Sigmoid colon (tissue), 7 donors: ENCODE data around the gene NT5C3B. TPM values are rescaled to one million over a fixed set of nuclear protein-coding genes. Genes with fewer than 3 reads are reported as not detected.
"Not testable (repeated sequence)": the region's sequence is repeated elsewhere in the genome, so short reads cannot be mapped to it uniquely, and the experiment has no call there.

Experiments used
- DNase-seq: peaks from one replicate; pipeline ENCODE4 v3.0.0-alpha.2; 2019
- H3K27ac ChIP-seq, 4 donors: fragments of 200-600 bp; sonication (generic); one replicate each; pipeline ENCODE4 v1.5.1; 2016 to 2019; ENCODE audit warnings: mild to moderate bottlenecking in 1 of 4
- H3K27me3 ChIP-seq, 3 donors: fragments of 200-600 bp; sonication (generic); one replicate each; pipeline ENCODE4 v1.5.1; 2019; ENCODE audit warnings: mild to moderate bottlenecking in 1 of 3
- H3K36me3 ChIP-seq, 4 donors: fragments of 200-600 bp; sonication (generic); one replicate each; pipeline ENCODE4 v1.5.1; 2016 to 2019
- H3K4me1 ChIP-seq, 4 donors: fragments of 200-600 bp; sonication (generic); one replicate each; pipeline ENCODE4 v1.5.1; 2017 to 2019
- H3K4me3 ChIP-seq, 4 donors: fragments of 200-600 bp; sonication (generic); one replicate each; pipeline ENCODE4 v1.5.1; 2017 to 2019; ENCODE audit warnings: mild to moderate bottlenecking in 2 of 4, moderate library complexity in 1 of 4
- H3K9me3 ChIP-seq, 4 donors: fragments of 200-600 bp in 3 of 4; sonication (generic) in 3 of 4; one replicate each; pipeline versions ENCODE4 v1.5.1 to v1.6.1; 2013 to 2019
- EP300 ChIP-seq, 4 donors: sonication (generic); formaldehyde crosslinking; IDR thresholded peaks; one replicate each; pipeline ENCODE4 v1.6.1; 2017; ENCODE audit warnings: antibody characterized with exemption in 4 of 4
- POLR2A ChIP-seq, 2 donors: fragments of 450-650 bp; IDR thresholded peaks; one replicate each; pipeline ENCODE4 v1.6.1; 2016; ENCODE audit warnings: antibody characterized with exemption in 2 of 2, mild to moderate bottlenecking in 2 of 2, moderate library complexity in 2 of 2
- POLR2AphosphoS5 ChIP-seq, 4 donors: sonication (generic); formaldehyde crosslinking; IDR thresholded peaks; one replicate each; pipeline ENCODE4 v1.6.1; 2017; ENCODE audit warnings: antibody characterized with exemption in 4 of 4
- WGBS, 2 donors: extraction: QIAGEN DNeasy Blood & Tissue Kit; methylation state at CpG; one replicate each; pipeline ENCODE4 v1.1.7; 2013; 5-methylcytosine and 5-hydroxymethylcytosine counted together
- intact Hi-C: fragments of 100-400 bp; cut with DNase I; formaldehyde crosslinking; loops from one replicate; pipeline ENCODE4 v1.15.1; 2023
- polyA plus RNA-seq, 3 donors: library from polyadenylated mRNA; stranded (reverse); fragments of 200-250 nt; gene quantifications; one replicate each; pipeline ENCODE4 v1.2.3, GENCODE V29; 2013
- total RNA-seq, 4 donors: library from RNA; depleted of rRNA; stranded (reverse); fragments of >200 nt; gene quantifications; one replicate each; pipeline ENCODE4 v1.1.0, GENCODE V29; 2016
- TF ChIP-seq, protein P1 (sequence below), 4 experiments: fragments of 450-650 bp in 3 of 4; fragments of 200-600 bp in 1 of 4; IDR thresholded peaks; one replicate each; pipeline ENCODE4 v1.5.1; 2016 to 2019; ENCODE audit warnings: antibody characterized with exemption in 4 of 4, mild to moderate bottlenecking in 3 of 4, moderate library complexity in 2 of 4
- donor health status: healthy with polysubstance abuse.
- donor health status: Bipolar disorder and iron deficiency.
- donor health status: healthy.

NT5C3B gene
- total and polyA plus RNA-seq, 7 donors, result 19.4 to 104 (median 58.5) TPM

GRCh38 chr17:41837761-41838538 is 1.9 kb upstream of the NT5C3B start, which contains the start of gene KLHL10:
TSS of gene KLHL10 (plus strand) at chr17:41837825. CDS start at chr17:41837933, 108 bp downstream.
- Histone ChIP-seq H3K36me3 (peaks cover 0 to 9% (median 0%) of the 10 kb centered on the region in 4 donors), H3K27me3 (no peaks in the 10 kb centered on the region), H3K4me3 (peak within 1 kb of the TSS in 3 of 4 donors; percentile 68 to 97 (median 74)), H3K9me3 (no peaks in the 10 kb centered on the region), H3K4me1 (peaks cover 0 to 17% (median 15%) of the 10 kb centered on the region in 4 donors), H3K27ac (peak within 1 kb of the TSS in 3 of 4 donors; percentile 77 to 91 (median 85))
- intact Hi-C loops, result no loop called here
- 95 to 96% methylated on average over 15 of the region's 15 CpGs for WGBS, 2 donors
- DNase-seq, result no peak
- TF ChIP-seq POLR2A (IDR thresholded peaks at IDR 0.05), result no peak
- no peak for TF ChIP-seq POLR2AphosphoS5 (IDR thresholded peaks at IDR 0.05)
- TF ChIP-seq, protein P1, sequence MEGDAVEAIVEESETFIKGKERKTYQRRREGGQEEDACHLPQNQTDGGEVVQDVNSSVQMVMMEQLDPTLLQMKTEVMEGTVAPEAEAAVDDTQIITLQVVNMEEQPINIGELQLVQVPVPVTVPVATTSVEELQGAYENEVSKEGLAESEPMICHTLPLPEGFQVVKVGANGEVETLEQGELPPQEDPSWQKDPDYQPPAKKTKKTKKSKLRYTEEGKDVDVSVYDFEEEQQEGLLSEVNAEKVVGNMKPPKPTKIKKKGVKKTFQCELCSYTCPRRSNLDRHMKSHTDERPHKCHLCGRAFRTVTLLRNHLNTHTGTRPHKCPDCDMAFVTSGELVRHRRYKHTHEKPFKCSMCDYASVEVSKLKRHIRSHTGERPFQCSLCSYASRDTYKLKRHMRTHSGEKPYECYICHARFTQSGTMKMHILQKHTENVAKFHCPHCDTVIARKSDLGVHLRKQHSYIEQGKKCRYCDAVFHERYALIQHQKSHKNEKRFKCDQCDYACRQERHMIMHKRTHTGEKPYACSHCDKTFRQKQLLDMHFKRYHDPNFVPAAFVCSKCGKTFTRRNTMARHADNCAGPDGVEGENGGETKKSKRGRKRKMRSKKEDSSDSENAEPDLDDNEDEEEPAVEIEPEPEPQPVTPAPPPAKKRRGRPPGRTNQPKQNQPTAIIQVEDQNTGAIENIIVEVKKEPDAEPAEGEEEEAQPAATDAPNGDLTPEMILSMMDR (IDR thresholded peaks at IDR 0.05), result no peak
- TF ChIP-seq EP300 (IDR thresholded peaks at IDR 0.05), result no peak

- no peak for DNase-seq
- intact Hi-C loops, result no loop called here
- TF ChIP-seq POLR2AphosphoS5 (IDR thresholded peaks at IDR 0.05) (no peak), POLR2A (IDR thresholded peaks at IDR 0.05) (no peak), EP300 (IDR thresholded peaks at IDR 0.05) (no peak)
- TF ChIP-seq, protein P1 (IDR thresholded peaks at IDR 0.05), result no peak
These were observed 641 bp upstream of the NT5C3B start for GRCh38 chr17:41836550-41837196.

GRCh38 chr17:41835214-41835799 is 725 bp downstream of the NT5C3B start:
- TF ChIP-seq POLR2A (IDR thresholded peaks at IDR 0.05) (no peak), EP300 (IDR thresholded peaks at IDR 0.05) (no peak), POLR2AphosphoS5 (IDR thresholded peaks at IDR 0.05) (no peak)
- TF ChIP-seq, protein P1 (IDR thresholded peaks at IDR 0.05), result no peak
- H3K4me1 ChIP-seq, result peaks cover 0 to 17% (median 15%) of the 10 kb centered on the region in 4 donors
- peaks cover 11 to 35% (median 19%) of the 10 kb centered on the region in 4 donors for H3K36me3 ChIP-seq
- intact Hi-C loops, result loop anchor here (2.0 kb wide), 1 partner anchor 23 kb away; the partner anchor contains the start of gene FKBP10
- H3K4me3 ChIP-seq, result peak overlapping the region; percentile 68 to 97 (median 84)
- H3K27me3 ChIP-seq, result no peaks in the 10 kb centered on the region
- peak overlapping the region; percentile 77 to 91 (median 86) for H3K27ac ChIP-seq
- no peak for DNase-seq
- 21 to 30% methylated on average over 13 of the region's 13 CpGs for WGBS, 2 donors
- no peaks in the 10 kb centered on the region for H3K9me3 ChIP-seq

More at GRCh38 chr17:41836550-41837196, 641 bp upstream of the NT5C3B start:
- WGBS, 2 donors, result 32 to 52% methylated on average over 21 of the region's 21 CpGs
- Histone ChIP-seq H3K4me3 (peak overlapping the region; percentile 68 to 97 (median 84)), H3K27ac (peak overlapping the region; percentile 77 to 91 (median 86)), H3K9me3 (no peaks in the 10 kb centered on the region), H3K36me3 (peaks cover 0 to 21% (median 9%) of the 10 kb centered on the region in 4 donors), H3K4me1 (peaks cover 0 to 17% (median 15%) of the 10 kb centered on the region in 4 donors), H3K27me3 (no peaks in the 10 kb centered on the region)

DNA sequence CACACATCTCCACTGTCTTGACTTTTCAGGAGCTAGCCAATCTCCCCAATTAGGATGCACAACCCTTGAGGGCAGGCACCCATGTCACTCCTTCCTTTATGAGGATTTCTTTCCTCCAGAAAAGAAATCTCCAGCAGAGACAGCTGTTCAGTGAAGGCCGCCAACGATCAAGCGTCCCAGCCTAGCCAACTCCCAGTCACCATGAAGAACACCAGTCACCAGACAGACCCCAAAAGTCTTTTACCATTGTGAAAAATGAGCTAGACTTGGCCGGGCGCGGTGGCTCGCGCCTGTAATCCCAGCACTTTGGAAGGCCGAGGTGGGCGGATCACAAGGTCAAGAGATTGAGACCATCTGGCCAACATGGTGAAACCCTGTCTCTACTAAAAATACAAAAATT is 6.1 kb downstream of the NT5C3B start:
- H3K27ac ChIP-seq, H3K27me3 ChIP-seq, DNase-seq, H3K4me3 ChIP-seq, H3K9me3 ChIP-seq, intact Hi-C loops: not testable (repeated sequence)
- WGBS, 2 donors, result 86% methylated on average over 10 of the region's 10 CpGs
- H3K4me1 ChIP-seq, result peaks cover 0 to 13% (median 6%) of the 10 kb centered on the region in 4 donors
- H3K36me3 ChIP-seq, result peaks cover 24 to 85% (median 32%) of the 10 kb centered on the region in 4 donors
